Endothelial cell of umbilical vein (primary cell): Measurements from ENCODE around the gene TAF10. TPM values are rescaled to one million over a fixed set of nuclear protein-coding genes. Genes with fewer than 3 reads are reported as not detected.

ENCODE experiments used
- BruUV-seq: library from RNA; stranded (reverse); fragments of 400-500 nt; replicated peaks from 2 replicates; lab custom pipeline; 2021; lab: Mats Ljungman, UMichigan
- CTCF ChIA-PET: fragments of 300-600, 350-600 bp; sonication (Branson Sonifier 250); formaldehyde crosslinking; loops from one replicate; lab custom pipeline; 2021; ENCODE audit warnings: antibody characterized with exemption, inconsistent platforms; lab: Charles Lee
- POLR2A ChIA-PET: fragments of 300-600, 350-600 bp; sonication (Branson Sonifier 250); formaldehyde crosslinking; loops from one replicate; lab custom pipeline; 2021; ENCODE audit warnings: antibody characterized with exemption, inconsistent platforms; lab: Charles Lee
- DNase-seq: peaks from one replicate; pipeline ENCODE4 v3.0.0-alpha.2; 2011; ENCODE audit warnings: low read depth, low spot score
- FAIRE-seq: peaks from 2 replicates; lab custom pipeline; 2011; peaks lifted over from hg19 to GRCh38; lab: Jason Lieb, UNC
- H2AFZ ChIP-seq: 2 replicates; pipeline ENCODE4 v1.6.0; 2012; ENCODE audit warnings: low read depth, low read length, control low read depth, inconsistent platforms
- H3K27ac ChIP-seq: 2 replicates; pipeline ENCODE4 v1.5.1; 2011; ENCODE audit warnings: low read depth, mild to moderate bottlenecking, control low read depth, low read length, moderate library complexity; ENCODE audit not compliant: insufficient read depth
- H3K27me3 ChIP-seq, 2 experiments: 2 replicates each; pipeline versions ENCODE4 v1.6.0 to v1.6.1; 2011; ENCODE audit warnings: low read length in 2 of 2, mixed read lengths in 1 of 2; ENCODE audit not compliant: control insufficient read depth in 2 of 2, insufficient read depth in 2 of 2
- H3K36me3 ChIP-seq, 2 experiments: 2 replicates in 1 of 2; 3 replicates in 1 of 2; pipeline ENCODE4 v1.5.1; 2011; ENCODE audit warnings: low read length in 2 of 2, mild to moderate bottlenecking in 1 of 2, moderate library complexity in 1 of 2; ENCODE audit not compliant: control insufficient read depth in 2 of 2, insufficient read depth in 2 of 2; ENCODE audit errors: extremely low read depth in 1 of 2
- H3K4me1 ChIP-seq: 3 replicates; pipeline ENCODE4 v1.5.1; 2011; ENCODE audit warnings: mild to moderate bottlenecking, low read length; ENCODE audit not compliant: control insufficient read depth, insufficient read depth; ENCODE audit errors: extremely low read depth
- H3K4me2 ChIP-seq: 2 replicates; pipeline ENCODE4 v1.6.1; 2011; ENCODE audit warnings: low read length, control low read depth, mixed read lengths; ENCODE audit not compliant: insufficient read depth
- H3K4me3 ChIP-seq, 3 experiments: fragments of 200-600 bp in 1 of 3; sonication (generic), shearing (Covaris generic) in 1 of 3; replicated peaks in 1 of 3; 2 replicates each; pipeline ENCODE4 v1.5.1; 2011 to 2016; ENCODE audit warnings: control low read depth in 3 of 3, low read length in 3 of 3, mild to moderate bottlenecking in 2 of 3, inconsistent platforms in 1 of 3, low read depth in 1 of 3, moderate library complexity in 1 of 3; ENCODE audit not compliant: insufficient read depth in 1 of 3
- H3K79me2 ChIP-seq: 2 replicates; pipeline ENCODE4 v1.6.0; 2012; ENCODE audit warnings: low read length, inconsistent platforms; ENCODE audit not compliant: control insufficient read depth, insufficient read depth
- H3K9ac ChIP-seq: replicated peaks from 2 replicates; pipeline ENCODE3; 2011; ENCODE audit warnings: low read length, control low read depth; ENCODE audit not compliant: insufficient read depth; ENCODE audit errors: extremely low read depth
- H3K9me1 ChIP-seq: replicated peaks from 3 replicates; pipeline ENCODE4 v1.6.0; 2011; ENCODE audit warnings: mild to moderate bottlenecking, low read length; ENCODE audit not compliant: control insufficient read depth, insufficient read depth; ENCODE audit errors: extremely low read depth
- H3K9me3 ChIP-seq: replicated peaks from 2 replicates; pipeline ENCODE4 v1.5.1; 2012; ENCODE audit warnings: low read length, inconsistent platforms; ENCODE audit not compliant: control insufficient read depth, insufficient read depth
- H4K20me1 ChIP-seq: replicated peaks from 2 replicates; pipeline ENCODE3; 2011; ENCODE audit warnings: mild to moderate bottlenecking, low read length; ENCODE audit not compliant: control insufficient read depth, insufficient read depth; ENCODE audit errors: extremely low read depth
- CTCF ChIP-seq, 2 donors: IDR thresholded peaks; 1 replicate in 1 of 2; 2 replicates in 1 of 2; pipeline ENCODE4 v1.5.1; 2011; ENCODE audit warnings: low read length in 2 of 2, mild to moderate bottlenecking in 2 of 2, moderate library complexity in 2 of 2, control low read depth in 1 of 2, inconsistent platforms in 1 of 2, low read depth in 1 of 2; ENCODE audit not compliant: insufficient read depth in 1 of 2; ENCODE audit errors: extremely low read depth in 1 of 2
- EZH2 ChIP-seq: IDR thresholded peaks from 2 replicates; pipeline ENCODE4 v1.6.1; 2012; ENCODE audit warnings: borderline replicate concordance, low read depth, mild to moderate bottlenecking, moderate library complexity, low read length, inconsistent platforms; ENCODE audit not compliant: severe bottlenecking
- FOS ChIP-seq: IDR thresholded peaks from 2 replicates; pipeline ENCODE4 v1.6.1; 2011; ENCODE audit warnings: mild to moderate bottlenecking, low read length, moderate library complexity, borderline replicate concordance; ENCODE audit not compliant: insufficient read depth
- GATA2 ChIP-seq: IDR thresholded peaks from 2 replicates; pipeline ENCODE4 v1.7.0; 2011; ENCODE audit warnings: low read depth, mild to moderate bottlenecking, moderate library complexity, mixed read lengths, low read length; ENCODE audit not compliant: insufficient read length, insufficient read depth
- JUN ChIP-seq: IDR thresholded peaks from 2 replicates; pipeline ENCODE4 v1.6.1; 2011; ENCODE audit warnings: borderline replicate concordance, low read depth; ENCODE audit not compliant: insufficient read length, insufficient read depth
- MAX ChIP-seq: IDR thresholded peaks from 2 replicates; pipeline ENCODE4 v1.6.1; 2011; ENCODE audit not compliant: insufficient read depth, insufficient read length
- MYC ChIP-seq: IDR thresholded peaks from one replicate; pipeline ENCODE4 v1.6.1; 2011; ENCODE audit warnings: mild to moderate bottlenecking, low read depth, low read length
- POLR2A ChIP-seq: IDR thresholded peaks from 2 replicates; pipeline ENCODE4 v1.6.1; 2012; ENCODE audit warnings: low read depth, mild to moderate bottlenecking, control low read depth, low read length
- POLR2AphosphoS5 ChIP-seq: IDR thresholded peaks from 2 replicates; pipeline ENCODE4 v1.6.1; 2012; ENCODE audit warnings: low read depth, mild to moderate bottlenecking, control low read depth, low read length, moderate library complexity; ENCODE audit not compliant: insufficient read depth
- dilution Hi-C: fragments of 300-500 bp; cut with MboI; formaldehyde crosslinking; loops from one replicate; pipeline ENCODE4 v1.15.0; 2019; ENCODE audit warnings: low sequenced_read_pairs; ENCODE audit not compliant: extremely low pct_ligation_motif_present
- intact Hi-C: fragments of 100-400 bp; cut with micrococcal nuclease; formaldehyde crosslinking; loops from one replicate; pipeline ENCODE4 v1.10.0; 2022
- polyA plus RNA-seq, 4 experiments: library from polyadenylated mRNA; depleted of rRNA in 3 of 4; stranded (reverse) in 3 of 4; unstranded in 1 of 4; fragments of >200 nt; gene quantifications; 2 replicates each; pipeline versions ENCODE4 v1.2.1 to v1.2.3, GENCODE V29; 2011 to 2012; ENCODE audit warnings: missing spikeins in 1 of 4
- total RNA-seq: library from RNA; stranded (reverse); gene quantifications from 2 replicates; pipeline ENCODE4 v1.2.3, GENCODE V29; 2021

The TAF10 gene
- total and polyA plus RNA-seq, 2 donors (not counting 3 experiments of a cell fraction or from before 2014, with no cell fraction given): 86.2 to 149 TPM

- Histone ChIP-seq H3K4me3 (no peak overlapping the region), H3K4me1 (peaks cover 4% of the 10 kb centered on the region), H3K36me3 (no peaks in the 10 kb centered on the region), H3K9me1 (no peaks in the 10 kb centered on the region), H3K27ac (no peak overlapping the region), H3K9ac (no peak overlapping the region), H4K20me1 (no peaks in the 10 kb centered on the region), H3K27me3 (no peaks in the 10 kb centered on the region), H3K4me2 (no peak overlapping the region), H2AFZ (no peak overlapping the region), H3K79me2 (no peaks in the 10 kb centered on the region), H3K9me3 (no peaks in the 10 kb centered on the region)
- FAIRE-seq (no peak), DNase-seq (no peak)
- TF ChIP-seq CTCF (IDR thresholded peaks at IDR 0.05; ENCODE audit: extremely low read depth in 1 of 2, insufficient read depth in 1 of 2, low read depth in 1 of 2, low read length in 2 of 2) (no peak), POLR2A (no peak), FOS (no peak), GATA2 (no peak), EZH2 (no peak)
- CTCF ChIA-PET: interaction anchor here (1.6 to 2.3 kb wide), 2 partner anchors 12 to 33 kb away, joined by 6 to 9 read pairs; no protein-coding TSS in a partner anchor
- POLR2A ChIA-PET: no interaction called here
- dilution Hi-C loops (no loop called here), intact Hi-C loops (no loop called here)
- no TSS peak for BruUV-seq
These were observed 48.3 kb downstream of the TAF10 start for GRCh38 chr11:6563667-6564066.

- no peak for TF ChIP-seq JUN
- no peak for TF ChIP-seq CTCF (IDR thresholded peaks at IDR 0.05; ENCODE audit: extremely low read depth in 1 of 2, insufficient read depth in 1 of 2, low read depth in 1 of 2, low read length in 2 of 2)
- TF ChIP-seq MAX: no peak
- no peak for TF ChIP-seq GATA2
- no peak for TF ChIP-seq EZH2
- no peak for TF ChIP-seq POLR2A
- no peak for TF ChIP-seq MYC
- TF ChIP-seq POLR2AphosphoS5: no peak
- TF ChIP-seq FOS: no peak
- Histone ChIP-seq H3K4me2 (no peak overlapping the region), H3K4me1 (no peaks in the 10 kb centered on the region), H3K9ac (no peak overlapping the region), H3K9me3 (no peaks in the 10 kb centered on the region), H3K36me3 (no peaks in the 10 kb centered on the region), H3K4me3 (no peak overlapping the region), H2AFZ (no peak overlapping the region), H3K27ac (no peak overlapping the region), H3K27me3 (no peaks in the 10 kb centered on the region), H4K20me1 (no peaks in the 10 kb centered on the region), H3K79me2 (no peaks in the 10 kb centered on the region), H3K9me1 (no peaks in the 10 kb centered on the region)
- DNase-seq (no peak), FAIRE-seq (no peak)
- ChIA-PET POLR2A (no interaction called here), CTCF (interaction anchor here (1.0 to 2.3 kb wide), 3 partner anchors 12 to 32 kb away, joined by 3 to 9 read pairs (median 6); no protein-coding TSS in a partner anchor)
- intact Hi-C loops (no loop called here), dilution Hi-C loops (no loop called here)
- BruUV-seq: no TSS peak
These were observed 48.8 kb downstream of the TAF10 start for GRCh38 chr11:6563121-6563619.
